Measurements from ENCODE around the gene EPHA3.

Gene EPHA3

DNA sequence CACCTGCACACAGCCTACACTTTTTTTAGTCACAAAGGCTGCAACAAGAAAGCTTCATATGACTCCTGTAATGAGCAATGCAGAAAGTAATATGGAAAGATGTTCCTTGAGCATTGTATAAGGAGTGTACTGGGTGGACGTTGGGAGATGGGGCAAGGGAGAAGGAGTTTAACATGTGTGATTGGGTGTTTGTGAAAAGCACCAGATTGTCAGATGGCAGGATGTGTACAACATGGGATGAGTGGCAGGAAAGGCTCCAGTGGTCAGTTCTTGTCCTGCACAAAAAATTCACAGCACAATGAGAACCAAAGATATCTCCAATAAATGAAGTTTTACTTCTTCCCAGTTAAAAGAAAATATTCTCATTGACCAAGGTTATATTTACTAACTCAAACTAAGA is 255.1 kb downstream of the EPHA3 start:
- no peak for DNase-seq (ENCODE audit: low read depth in 2 of 2)

DNA sequence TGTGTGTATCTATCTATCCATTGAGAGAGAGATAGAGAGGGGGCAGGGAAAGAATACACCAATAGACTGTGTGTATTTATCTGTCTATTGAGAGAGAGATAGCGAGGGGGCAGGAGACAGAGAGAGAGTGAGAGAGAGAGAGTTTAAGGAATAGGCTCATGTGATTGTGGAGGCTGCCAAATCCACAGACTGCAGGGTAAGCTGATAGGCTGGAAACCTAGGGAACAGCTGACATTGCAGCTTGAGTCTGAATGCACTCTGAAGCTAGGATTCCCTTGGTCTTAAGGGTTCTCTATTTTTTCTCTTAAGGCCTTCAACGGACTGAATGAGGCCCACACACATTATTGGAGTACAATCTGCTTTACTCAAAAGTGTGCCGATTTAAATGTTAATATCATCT is 255.8 kb downstream of the EPHA3 start:
- DNase-seq (ENCODE audit: low read depth in 2 of 2), result no peak

DNA sequence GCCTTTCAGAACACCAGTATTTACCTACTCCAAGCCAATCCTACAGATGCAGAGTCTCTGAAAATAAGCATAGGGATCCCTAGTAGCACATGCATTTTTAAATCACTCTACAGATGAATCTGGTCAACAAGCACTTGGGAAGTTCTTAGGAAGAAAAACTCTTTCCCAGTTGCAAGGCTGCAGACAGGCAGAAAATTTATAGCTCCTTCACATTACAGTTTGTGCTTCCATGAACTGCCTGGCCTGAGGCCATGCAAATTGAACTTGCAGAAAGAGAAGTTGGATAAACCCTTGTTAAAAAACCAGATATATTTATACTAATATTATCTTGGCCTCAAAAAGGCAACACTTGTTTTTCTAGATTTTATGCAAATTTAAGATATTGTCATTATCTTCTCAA is 256.9 kb downstream of the EPHA3 start:
- no peak for DNase-seq (ENCODE audit: low read depth in 2 of 2)

DNA sequence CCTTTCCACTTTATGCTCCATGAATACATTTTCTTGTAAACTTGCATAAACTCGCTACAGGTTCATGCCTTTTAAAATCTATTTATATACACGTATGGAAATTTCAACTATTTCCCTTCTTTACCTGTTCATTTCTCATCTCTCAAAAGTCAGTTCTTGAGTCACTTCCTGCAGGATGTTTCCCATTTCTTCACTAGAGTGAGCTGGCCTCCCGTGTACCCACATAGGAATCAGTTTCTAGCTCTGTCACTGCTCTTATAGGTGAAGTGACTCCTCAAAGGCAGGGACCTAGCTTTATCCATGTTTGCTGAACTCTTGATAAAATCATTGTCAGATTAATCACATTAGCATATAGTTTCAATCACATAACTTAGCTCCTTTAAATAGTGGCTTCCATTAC is 259.7 kb downstream of the EPHA3 start:
- no peak for DNase-seq (ENCODE audit: low read depth in 2 of 2)

DNA sequence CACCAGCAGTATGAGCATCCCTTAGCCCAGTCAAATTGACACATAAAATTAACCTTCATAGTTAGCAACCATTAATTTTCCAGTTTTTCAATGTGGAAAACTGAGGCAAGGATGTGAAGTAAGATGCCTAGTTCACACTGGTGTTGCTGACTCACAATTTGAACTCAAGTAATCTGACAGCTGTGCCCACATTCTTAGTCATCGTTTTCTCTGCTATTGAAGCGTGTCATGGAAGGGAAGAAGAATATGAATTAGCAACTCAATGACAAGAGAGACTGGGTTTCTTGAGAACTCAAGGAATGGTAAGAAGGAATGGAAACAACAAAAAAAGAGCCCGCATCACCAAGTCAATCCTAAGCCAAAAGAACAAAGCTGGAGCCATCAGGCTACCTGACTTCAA is 261.4 kb downstream of the EPHA3 start:
- DNase-seq (ENCODE audit: low read depth in 2 of 2), result no peak

DNA sequence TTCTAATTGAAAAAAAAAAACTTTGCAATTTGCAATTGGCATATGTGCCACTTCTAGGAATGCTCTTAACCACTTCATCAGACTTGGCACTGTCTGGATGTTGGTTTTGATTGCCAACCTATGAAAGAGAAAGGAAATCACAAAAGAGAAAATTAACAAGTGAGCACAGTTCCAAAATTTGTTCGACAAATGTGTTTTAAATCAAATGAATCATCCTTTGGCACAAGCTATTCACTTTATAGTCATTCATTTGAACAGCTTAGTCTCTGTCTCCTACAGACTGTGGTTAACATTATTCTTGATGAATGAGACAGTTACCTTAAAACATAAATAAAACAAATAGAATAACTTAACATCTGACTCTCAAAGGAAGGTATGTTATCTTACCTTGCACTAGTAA is 265.0 kb downstream of the EPHA3 start:
- DNase-seq (ENCODE audit: low read depth in 2 of 2), result no peak

DNA sequence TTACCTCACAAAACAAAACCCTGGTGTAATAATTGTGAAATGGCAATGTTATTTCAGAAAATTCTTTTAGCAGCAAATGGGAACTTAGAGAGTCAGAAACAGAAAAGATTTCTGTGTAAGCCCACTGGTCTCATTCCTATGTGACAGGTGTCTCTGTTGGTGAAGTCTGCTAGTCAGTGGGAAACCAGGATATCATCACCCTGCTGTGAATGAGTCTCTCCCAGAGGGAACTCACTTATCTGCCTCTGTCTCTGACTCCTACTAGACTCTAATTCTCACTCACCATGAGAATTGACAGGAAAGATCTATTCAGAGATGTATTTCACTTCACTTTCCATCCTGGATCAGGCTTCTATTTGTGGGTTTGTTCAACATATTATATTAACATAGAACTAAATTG is 266.0 kb downstream of the EPHA3 start:
- DNase-seq (ENCODE audit: low read depth in 2 of 2), result no peak

DNA sequence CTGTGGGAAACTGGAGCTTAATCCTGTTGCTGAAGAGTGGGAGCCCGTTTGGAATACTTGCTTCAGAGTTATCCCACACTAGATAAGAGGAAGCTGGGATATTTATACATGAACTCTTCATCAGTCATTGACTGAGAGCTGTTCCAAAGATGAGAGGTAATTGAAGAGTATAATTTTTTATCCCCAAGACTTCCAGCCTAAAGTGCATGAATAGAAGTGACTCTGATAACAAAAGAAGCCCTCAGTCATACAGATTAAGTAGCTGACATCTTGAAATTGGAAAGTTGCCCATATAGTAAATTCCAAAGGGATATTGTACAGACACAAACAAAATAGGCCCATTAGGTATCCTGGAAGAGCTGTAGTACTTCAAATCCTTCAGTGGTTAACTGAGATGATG is 268.0 kb downstream of the EPHA3 start:
- no peak for DNase-seq (ENCODE audit: low read depth in 2 of 2)

DNA sequence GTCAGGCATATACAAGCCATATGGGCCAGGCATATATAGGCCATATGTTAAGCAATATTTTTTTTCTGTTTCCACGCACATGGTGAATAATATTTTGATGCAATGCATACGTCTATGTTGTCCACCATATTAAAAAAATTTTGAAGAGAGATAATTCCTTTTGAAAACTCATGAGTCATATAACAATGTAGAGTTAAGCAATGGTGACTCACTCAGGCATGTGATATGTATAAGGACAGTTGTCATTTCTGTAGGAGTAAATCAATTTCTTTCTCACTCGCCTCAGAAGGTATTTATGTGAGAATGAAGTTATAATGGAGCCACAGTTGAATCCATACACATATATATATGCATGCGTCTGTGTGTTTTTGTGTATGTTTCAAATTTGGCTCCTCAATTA is 272.6 kb downstream of the EPHA3 start:
- DNase-seq (ENCODE audit: low read depth in 2 of 2), result no peak

DNA sequence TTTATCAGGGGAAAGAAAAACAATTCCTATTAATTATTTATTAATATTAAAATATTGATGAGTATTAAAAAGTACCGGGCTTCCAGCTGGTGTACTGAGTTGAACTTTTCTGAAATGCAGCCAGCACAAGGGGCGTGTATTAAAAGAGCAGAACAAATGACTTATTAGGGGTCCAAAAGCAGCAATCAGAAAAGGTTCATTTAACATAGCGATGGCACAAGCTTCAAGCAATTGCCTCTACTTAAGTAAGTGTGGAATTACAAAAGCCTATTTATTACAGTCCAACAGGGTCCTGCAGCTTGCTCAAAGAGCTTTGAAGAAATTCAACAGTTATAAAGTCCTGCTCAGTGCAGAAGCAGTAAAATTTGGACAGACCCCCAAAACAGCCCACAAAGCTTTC is 285.6 kb downstream of the EPHA3 start:
- DNase-seq (ENCODE audit: low read depth in 2 of 2), result no peak

DNA sequence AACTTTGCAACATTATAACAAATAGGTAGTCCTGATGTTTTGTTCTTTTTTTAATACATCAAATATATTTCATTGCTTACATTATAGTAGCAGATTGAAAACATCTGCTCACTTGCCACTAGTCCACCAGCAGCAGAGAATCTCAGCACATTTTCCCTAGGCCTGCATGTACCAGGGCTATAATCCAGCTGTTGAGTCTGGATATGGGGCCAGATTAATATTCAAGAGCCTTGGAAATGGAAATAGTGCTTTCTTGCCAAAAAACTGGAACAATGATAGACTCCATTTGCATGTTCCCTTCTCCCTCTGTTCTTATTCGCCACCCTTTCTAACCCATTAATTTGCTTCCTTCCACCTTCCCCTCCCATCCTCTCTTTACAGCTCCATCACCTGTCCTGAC is 288.0 kb downstream of the EPHA3 start:
- no peak for DNase-seq (ENCODE audit: low read depth in 2 of 2)

DNA sequence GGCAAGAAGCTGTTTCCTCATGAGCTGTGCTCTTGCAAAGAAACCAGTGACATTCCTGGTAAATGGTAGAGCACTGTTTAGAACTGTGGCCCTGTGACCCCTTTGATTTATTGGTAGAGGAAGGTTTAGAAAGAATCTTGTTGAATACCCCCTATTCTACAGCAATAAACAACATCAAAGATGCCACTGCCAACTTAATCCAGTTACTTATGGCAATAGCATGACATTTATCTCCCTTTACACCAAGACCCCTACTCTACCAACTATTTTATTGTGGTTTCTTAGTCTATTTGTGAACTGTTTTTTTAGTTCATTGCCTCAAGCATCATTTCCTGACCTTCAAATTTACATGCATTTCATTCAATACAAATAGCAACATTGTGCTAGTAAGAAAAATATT is 288.6 kb downstream of the EPHA3 start:
- DNase-seq (ENCODE audit: low read depth in 2 of 2), result no peak

DNA sequence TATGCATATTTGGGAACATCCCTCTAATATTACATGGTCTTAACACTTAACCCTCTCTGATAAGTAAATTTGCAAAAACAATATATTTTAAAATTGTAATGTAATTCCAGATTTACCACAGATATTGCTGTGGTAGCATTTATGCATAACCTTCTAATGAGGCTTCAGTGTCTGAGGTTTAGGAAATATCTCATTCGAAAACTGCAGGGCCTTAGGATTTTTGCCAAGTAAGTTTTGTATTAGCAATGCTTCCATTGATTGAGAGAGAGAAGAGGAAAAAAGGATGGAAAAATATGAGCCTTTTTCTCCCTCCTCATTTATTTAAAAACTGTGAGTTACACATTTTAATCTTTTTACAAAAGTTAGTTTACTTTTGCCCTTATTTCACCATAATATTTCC is 294.6 kb downstream of the EPHA3 start:
- DNase-seq (ENCODE audit: low read depth in 2 of 2), result no peak

DNA sequence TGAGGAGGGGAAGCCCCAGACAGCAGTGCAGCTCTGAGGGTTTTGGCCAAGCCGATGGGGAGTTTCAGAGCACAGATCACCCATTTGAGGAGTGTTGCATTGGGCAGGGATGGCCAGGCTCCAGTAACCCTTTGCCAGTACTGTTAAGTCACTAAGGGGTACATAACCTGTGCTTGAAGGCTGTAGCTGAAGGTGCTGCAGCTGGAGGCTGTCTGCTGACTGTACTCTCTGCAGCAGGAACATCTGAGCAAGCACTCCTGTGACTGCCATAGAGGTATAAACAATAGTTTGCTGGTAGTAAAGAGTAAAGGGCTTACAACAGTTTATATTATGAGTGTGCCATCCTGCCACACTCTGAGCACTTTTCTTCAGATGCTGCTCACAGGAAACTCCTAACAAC is 297.8 kb downstream of the EPHA3 start:
- DNase-seq (ENCODE audit: low read depth in 2 of 2), result no peak

DNA sequence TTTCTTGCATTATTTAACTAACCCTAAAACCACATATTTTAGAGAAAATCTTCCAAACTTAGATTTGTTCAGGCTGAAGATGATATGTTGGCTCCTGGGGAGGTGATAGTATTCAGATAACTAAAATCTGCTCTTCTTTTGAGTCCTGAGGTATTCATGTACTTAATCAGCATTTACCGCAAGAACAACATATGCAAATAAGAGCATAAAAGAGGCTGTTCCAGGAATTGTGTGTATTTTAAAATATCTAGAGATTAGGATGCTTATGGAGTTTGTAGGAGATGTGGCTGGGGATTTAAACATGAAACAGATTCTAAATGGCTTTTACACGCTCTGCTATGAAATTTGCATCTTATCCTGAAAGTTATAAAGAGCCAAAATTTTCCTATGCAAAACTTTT is 298.2 kb downstream of the EPHA3 start:
- DNase-seq (ENCODE audit: low read depth in 2 of 2), result no peak

DNA sequence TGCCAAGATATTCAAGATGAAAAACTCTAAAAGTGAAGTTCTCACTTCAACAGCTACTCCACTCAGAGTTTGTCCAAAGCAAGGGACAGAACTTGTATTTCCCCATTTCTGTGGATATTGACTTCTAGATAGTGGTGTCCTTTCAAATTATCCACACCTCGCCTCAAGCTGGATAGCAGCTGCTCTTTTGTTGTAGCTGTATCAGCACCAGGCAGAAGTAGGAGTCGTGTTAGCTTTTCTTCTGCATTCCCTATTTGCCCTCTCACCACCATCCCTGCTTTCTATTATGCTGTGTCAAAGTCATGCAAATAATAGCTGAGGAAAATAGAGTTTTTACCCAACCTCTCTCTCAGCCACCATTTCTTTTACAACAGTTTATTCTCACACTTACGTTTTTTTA is 303.8 kb downstream of the EPHA3 start:
- no peak for DNase-seq (ENCODE audit: low read depth in 2 of 2)

DNA sequence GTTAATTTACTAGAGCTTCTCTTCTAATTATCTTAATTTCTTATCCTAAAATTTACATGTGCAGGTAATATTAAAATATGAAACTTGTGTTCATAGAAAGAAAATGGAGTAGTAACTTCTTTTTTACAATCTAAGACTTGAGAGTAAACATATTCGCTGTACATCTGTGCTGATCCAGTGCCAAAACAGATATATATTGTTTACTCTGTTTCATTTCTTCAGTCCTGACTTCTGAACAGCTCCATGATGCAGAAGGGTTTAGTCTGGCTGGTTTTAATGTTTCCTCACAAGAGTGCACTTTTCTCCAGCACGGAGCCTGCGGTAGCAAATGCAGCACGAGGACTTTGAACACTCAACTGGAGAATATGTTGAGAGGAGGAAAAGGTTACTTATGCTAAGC is 306.8 kb downstream of the EPHA3 start:
- no peak for DNase-seq (ENCODE audit: low read depth in 2 of 2)

DNA sequence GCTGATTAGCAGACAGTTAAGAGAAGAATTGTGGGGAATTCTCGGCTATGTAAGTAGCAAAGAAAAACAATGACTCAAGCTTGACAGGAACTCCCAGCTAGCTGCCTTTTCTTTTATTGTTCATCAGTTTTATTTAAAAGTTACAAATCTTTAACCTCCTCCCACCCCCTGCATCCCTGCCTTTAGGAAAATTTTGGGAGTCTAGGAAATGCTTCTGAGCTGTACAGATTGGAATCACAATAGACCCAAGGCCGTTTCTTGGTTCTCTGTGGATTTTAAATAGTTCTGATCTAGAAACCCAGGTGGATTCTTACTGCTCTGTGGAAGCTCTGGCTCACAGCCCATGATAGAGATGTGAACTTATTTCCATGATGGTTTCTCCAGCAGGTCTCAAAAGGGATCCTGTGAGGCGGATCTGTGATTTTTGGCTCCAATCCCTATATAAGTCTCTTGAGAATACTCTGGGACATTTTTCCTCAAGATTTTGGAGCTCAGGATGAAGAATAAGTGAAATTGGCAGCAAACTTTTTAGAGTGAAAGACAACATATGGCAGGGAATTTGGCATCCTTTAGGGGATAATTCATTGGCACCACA is 312.3 kb downstream of the EPHA3 start:
- no peak for DNase-seq (ENCODE audit: low read depth in 2 of 2)

DNA sequence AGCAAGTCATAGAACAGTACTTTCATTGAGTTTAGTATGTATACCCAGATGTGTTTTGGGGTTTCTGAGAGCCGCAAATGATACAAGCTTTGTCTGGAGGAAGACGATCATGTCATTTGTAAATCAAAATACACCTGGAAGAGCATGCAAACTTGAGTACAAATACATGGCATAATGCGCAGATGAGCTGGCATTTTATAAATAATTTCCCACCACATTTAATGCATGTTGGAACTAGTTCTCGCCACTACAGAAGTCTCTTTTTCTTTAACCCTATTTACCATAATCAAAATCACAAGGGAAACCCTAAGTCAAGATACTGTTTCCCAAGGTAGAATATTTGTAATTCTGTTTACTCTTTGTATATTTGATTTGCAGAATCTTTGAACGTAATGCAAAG is 318.6 kb downstream of the EPHA3 start:
- DNase-seq (ENCODE audit: low read depth in 2 of 2), result no peak

DNA sequence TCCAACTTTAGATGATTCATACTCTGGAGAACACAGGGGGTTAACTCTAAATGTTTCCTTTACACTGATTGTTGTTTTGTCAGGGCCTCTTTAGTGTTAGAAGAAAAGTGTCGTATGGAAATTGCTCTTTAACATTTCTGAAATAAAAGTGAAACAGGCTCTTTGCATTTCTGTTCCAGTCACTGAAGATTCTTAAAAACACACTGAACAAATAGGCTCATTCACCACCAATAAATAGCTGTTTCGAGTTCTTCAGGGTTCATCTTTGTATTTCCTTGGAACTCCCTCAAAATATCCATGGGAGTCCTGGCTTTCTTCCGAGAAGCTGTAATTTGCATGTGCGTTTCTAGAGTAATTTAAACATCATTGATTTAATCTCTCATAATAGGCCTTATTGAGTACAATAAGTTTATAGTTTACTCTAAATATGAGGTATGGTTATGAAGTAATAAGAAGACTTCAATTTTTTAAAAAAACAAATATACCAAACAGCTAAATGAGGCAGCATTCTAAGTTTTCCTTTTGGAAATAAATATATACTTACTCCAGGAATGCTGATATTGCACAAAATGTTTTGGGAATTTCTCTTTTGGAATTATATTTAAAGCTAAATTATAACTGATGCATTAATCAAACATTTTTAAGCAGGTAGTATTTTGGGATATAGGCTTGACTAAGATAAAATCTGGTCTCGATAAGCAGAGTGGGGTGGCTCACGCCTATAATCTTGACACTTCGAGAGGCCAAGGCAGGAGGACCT is 327.4 kb downstream of the EPHA3 start:
- no peak for DNase-seq (ENCODE audit: low read depth in 2 of 2)

DNA sequence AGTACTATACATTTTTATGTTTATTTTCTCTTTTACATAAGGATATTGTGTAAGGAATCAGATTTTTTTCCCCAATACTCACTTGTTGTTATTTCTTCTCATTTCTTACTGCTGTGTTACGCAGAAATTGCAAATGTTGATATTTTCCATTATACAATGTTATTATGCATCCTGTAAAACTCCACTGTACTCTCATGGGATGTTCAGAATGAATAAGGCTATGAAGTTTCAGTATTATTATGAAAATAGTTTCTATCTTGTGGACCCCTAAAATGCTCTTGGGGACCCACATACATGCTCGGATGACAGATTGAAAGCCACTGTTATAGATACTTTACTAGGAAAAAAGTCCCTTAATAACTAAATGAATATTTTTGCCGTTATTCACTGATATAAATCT is 329.4 kb downstream of the EPHA3 start:
- no peak for DNase-seq (ENCODE audit: low read depth in 2 of 2)

DNA sequence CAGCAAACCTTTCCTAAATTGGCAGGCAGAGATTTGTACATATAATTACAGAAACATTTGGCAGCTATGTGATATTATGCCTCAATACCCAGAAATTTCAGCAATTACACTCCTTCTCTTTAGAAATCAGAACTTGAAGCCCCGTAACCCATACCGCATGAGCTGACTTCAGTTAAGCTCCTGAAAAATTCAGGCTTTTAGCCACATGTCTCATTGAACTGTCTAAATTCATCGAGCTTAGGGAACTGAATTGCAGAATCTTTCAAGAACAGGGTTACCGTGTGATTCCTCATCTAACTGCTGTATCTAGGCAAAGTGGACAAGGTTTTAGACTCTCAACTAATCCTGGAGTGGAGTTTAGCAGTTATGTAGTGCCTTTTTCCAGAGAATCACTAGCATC is 333.0 kb downstream of the EPHA3 start:
- DNase-seq (ENCODE audit: low read depth in 2 of 2), result no peak

DNA sequence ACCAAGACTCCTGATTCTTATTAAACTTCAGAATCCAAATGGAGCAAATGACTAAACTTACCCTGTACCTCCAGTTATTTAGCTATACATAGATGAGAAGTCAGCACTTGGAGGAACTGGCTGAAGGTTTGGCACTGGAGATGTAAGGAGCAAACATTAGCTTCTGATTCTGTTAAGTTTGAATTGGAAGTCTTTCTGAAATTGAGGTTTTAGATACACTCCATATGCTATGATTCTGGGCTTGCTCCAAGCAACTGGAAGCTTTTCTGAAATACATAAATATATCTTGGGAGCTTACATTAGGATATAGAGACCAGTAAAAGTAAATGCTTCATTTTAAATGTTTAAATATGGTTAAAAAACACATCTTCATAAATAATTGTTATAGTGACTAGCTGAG is 333.7 kb downstream of the EPHA3 start:
- no peak for DNase-seq (ENCODE audit: low read depth in 2 of 2)

DNA sequence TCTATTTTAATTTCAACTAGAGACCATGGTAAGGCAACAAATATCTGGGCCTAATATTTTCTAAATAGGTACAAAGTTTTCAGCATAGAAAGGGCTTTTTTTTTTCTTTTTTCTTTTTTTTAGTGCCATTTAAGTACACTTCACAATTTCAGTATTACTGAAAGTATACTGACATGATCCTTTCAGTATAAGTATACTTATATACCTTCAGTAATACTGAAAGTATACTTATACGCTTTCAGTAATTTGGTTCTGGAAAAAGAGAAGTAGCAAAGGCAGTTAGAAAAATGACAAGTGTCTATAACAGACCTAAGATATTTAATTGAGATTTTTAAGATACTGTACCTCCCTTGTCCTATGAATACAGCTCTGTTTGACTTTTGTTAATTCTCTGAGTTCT is 339.2 kb downstream of the EPHA3 start:
- no peak for DNase-seq (ENCODE audit: low read depth in 2 of 2)
